SU-DHL-6 (cell line): ENCODE data around the gene C16orf87.

Source experiments
- CTCF ChIP-seq: fragments of 200-600 bp; sonication (generic); IDR thresholded peaks from one replicate; pipeline ENCODE4 v1.5.1; 2017; ENCODE audit warnings: antibody characterized with exemption, mild to moderate bottlenecking, low read length, moderate library complexity; ENCODE audit not compliant: insufficient read depth, poor library complexity, severe bottlenecking
- EZH2phosphoT487 ChIP-seq: fragments of 200-600 bp; sonication (generic), shearing (Covaris generic); conservative IDR thresholded peaks from 2 replicates; pipeline ENCODE4 v1.6.1; 2018; ENCODE audit warnings: mild to moderate bottlenecking, antibody characterized with exemption, low read length, moderate library complexity, mixed read lengths

DNA sequence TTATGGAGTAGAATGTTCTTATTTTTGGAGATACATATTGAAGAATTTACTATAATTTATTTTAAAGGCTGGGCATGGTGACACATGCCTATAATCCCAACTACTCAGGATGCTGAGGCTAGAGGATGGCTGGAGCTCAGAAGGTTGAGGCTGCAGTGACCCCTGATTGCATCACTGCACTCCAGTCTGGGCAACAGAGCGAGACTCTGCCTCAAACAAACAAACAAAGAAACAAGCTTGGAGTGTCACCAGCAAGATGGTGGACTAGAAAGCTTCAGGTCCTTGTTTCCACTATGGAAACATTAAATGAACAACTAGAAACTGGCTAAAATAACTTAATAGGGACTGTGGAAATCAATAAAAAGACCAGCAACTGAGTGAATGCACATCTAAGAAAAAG, 35.3 kb upstream of the C16orf87 start:
- TF ChIP-seq CTCF (no peak), EZH2phosphoT487 (no peak)
